ENCODE measurements around the gene RHOB. TPM values are rescaled to one million over a fixed set of nuclear protein-coding genes. Genes with fewer than 3 reads are reported as not detected.

Gene RHOB
- 198 TPM for polyA plus RNA-seq (2013, experiment 1 of 2)
- 134 TPM for polyA plus RNA-seq (2013, experiment 2 of 2)

DNA sequence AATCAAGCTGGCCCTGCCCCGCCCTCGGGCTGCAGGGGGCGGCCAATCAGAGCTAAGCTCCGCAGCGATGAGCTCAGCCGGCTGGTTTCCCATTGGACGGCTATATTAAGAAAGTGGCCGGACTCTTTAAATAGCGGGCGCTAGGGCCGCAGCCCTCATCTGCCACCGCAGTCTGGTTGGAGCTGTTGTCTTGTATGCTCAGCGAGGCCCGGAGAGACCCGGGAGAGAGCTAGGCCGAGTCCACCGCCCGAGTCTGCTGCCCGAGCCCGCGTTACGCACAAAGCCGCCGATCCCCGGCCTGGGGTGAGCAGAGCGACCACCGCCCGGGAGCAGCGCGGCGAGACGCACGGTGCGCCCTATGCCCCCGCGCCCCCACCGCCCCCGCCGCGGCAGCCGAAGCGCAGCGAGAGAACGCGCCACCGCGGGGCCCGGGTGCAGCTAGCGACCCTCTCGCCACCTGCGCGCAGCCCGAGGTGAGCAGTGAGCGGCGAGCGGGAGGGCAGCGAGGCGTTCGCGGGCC is at the start of gene RHOB:
Gene RHOB (plus strand): TSS at position 158 of the 520 bp plus-strand sequence. CDS start 392 bp downstream, outside the sequence.
- WGBS, 2 experiments (ENCODE audit: insufficient coverage in 2 of 2): 0% methylated on average over 28 to 60 of the region's 60 CpGs
- peak within 1 kb of the TSS; percentile 84 for H3K4me3 ChIP-seq (ENCODE audit: extremely low read depth, insufficient read depth, low read length, poor library complexity, severe bottlenecking)
- no peaks in the 10 kb centered on the region for H3K9me3 ChIP-seq (ENCODE audit: control insufficient read depth, low read length)
- peak within 1 kb of the TSS; percentile 92 for H3K27ac ChIP-seq (ENCODE audit: low read depth, low read length, severe bottlenecking)
- H3K36me3 ChIP-seq (ENCODE audit: control insufficient read depth, insufficient read depth, low read length): peaks cover 22% of the 10 kb centered on the region
- H3K4me1 ChIP-seq (ENCODE audit: control insufficient read depth, insufficient read depth, low read length, poor library complexity, severe bottlenecking): peaks cover 41% of the 10 kb centered on the region

DNA sequence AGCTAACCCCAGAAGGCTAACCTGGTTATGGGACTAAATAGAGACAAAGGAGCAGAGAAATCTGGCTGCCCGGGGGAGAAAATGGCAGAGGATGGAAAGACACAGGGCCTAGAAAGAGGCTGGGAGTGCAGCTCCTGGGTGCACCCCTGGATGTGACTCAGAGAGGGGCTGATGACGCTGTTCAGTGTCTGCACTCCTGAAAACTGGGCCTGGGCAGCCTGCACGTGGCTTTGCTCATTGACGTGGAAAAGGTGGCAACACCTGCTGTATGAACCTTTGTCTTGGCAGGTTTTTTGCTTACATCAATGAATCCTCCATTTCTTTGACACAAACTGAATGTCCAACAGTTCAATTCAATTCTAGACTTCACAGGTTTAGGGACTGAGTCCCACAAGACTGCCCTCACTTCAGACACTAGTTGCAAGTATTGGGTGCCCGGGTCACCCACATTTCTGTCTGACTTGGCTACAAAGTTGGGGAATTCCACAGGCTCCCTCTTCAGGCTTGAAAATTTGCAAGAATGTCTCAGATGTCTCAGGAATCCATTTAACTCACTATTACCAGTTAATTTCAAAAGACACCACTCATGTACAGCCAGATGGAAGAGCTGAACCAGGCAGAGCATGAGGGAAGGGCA is 48.9 kb upstream of the RHOB start:
- Histone ChIP-seq H3K4me3 (ENCODE audit: extremely low read depth, insufficient read depth, low read length, poor library complexity, severe bottlenecking) (no peak overlapping the region), H3K27ac (ENCODE audit: low read depth, low read length, severe bottlenecking) (no peak overlapping the region), H3K9me3 (ENCODE audit: control insufficient read depth, low read length) (no peaks in the 10 kb centered on the region), H3K4me1 (ENCODE audit: control insufficient read depth, insufficient read depth, low read length, poor library complexity, severe bottlenecking) (no peaks in the 10 kb centered on the region), H3K36me3 (ENCODE audit: control insufficient read depth, insufficient read depth, low read length) (no peaks in the 10 kb centered on the region)
- 83 to 93% methylated on average over 5 of the region's 5 CpGs for WGBS, 2 experiments (ENCODE audit: insufficient coverage in 2 of 2)

DNA sequence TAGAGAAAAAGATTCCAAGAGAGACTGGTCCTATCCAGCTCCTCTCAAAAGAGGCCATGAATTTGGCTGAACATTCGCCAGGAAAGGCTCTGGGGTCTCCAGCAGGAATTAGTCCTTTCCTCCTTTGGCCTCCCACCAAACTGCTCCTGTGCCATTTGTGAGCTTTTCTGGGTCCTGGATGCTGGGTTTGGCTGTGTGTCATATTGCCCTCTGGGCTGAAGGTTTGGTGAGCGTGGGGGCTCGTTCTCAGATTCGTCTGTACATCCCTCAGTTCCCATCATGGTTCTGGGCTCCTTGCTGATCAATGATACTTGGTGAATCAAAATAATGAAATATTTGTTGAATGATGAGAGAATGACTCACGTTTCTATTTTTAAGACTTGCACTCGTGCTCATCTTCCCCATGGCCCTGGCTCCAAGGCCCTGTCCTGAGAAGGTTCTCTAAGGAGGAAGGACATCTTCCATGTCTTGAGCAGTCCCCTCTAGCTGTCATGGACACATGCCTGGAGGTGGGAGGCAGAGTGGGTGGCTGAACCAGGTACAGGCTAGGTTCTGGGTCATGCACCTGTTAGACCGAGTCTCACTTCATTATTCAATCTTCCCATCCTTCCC is 47.8 kb upstream of the RHOB start:
- H3K27ac ChIP-seq (ENCODE audit: low read depth, low read length, severe bottlenecking): no peak overlapping the region
- no peaks in the 10 kb centered on the region for H3K4me1 ChIP-seq (ENCODE audit: control insufficient read depth, insufficient read depth, low read length, poor library complexity, severe bottlenecking)
- H3K9me3 ChIP-seq (ENCODE audit: control insufficient read depth, low read length): no peaks in the 10 kb centered on the region

GRCh38 chr2:20400306-20400705 is 46.6 kb upstream of the RHOB start:
- Histone ChIP-seq H3K9me3 (ENCODE audit: control insufficient read depth, low read length) (no peaks in the 10 kb centered on the region), H3K4me3 (ENCODE audit: extremely low read depth, insufficient read depth, low read length, poor library complexity, severe bottlenecking) (no peak overlapping the region), H3K27ac (ENCODE audit: low read depth, low read length, severe bottlenecking) (no peak overlapping the region), H3K4me1 (ENCODE audit: control insufficient read depth, insufficient read depth, low read length, poor library complexity, severe bottlenecking) (no peaks in the 10 kb centered on the region), H3K36me3 (ENCODE audit: control insufficient read depth, insufficient read depth, low read length) (no peaks in the 10 kb centered on the region)
- WGBS, 2 experiments (ENCODE audit: insufficient coverage in 2 of 2): 40% methylated on average over 1 of the region's 1 CpG; no CpG with 5 or more reads in 1 of the 2 experiments

More for the DNA sequence above, 47.8 kb upstream of the RHOB start:
- WGBS, 2 experiments (ENCODE audit: insufficient coverage in 2 of 2): 91 to 100% methylated on average over 1 to 5 of the region's 7 CpGs
- no peaks in the 10 kb centered on the region for H3K36me3 ChIP-seq (ENCODE audit: control insufficient read depth, insufficient read depth, low read length)
- no peak overlapping the region for H3K4me3 ChIP-seq (ENCODE audit: extremely low read depth, insufficient read depth, low read length, poor library complexity, severe bottlenecking)

DNA sequence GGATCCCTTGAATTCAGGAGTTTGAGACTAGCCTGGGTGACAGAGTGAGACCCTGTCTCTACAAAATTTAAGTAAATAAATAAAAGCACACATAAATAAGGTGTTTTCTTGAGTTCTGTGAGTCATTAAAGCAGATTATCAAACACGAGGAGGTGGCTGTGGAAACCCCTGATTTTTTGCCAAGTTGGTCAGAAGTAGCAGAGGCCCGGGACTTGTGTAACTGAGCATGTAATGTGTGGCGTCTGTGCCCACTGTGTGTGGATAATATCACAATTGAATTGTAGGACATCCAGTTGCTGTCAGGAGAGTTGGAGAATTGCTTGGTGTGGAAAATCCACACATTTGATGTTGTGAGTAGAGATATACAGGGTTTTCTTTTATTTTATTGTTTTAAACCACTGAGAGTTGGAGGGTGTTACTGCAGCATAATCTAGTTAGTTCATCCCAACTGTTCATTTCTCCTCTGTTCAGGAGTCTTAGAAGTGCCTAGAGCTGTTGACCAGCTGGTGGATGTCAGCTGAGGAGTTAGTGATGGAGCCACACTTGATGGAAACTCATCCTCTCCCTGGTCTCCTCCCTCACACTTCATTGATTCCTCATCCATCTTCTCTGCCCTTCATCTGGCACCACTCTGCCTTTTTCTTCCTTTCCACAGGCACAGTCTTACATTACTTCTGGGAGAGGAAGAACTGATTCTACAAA is 45.9 kb upstream of the RHOB start:
- 85 to 91% methylated on average over 3 of the region's 3 CpGs for WGBS, 2 experiments (ENCODE audit: insufficient coverage in 2 of 2)

DNA sequence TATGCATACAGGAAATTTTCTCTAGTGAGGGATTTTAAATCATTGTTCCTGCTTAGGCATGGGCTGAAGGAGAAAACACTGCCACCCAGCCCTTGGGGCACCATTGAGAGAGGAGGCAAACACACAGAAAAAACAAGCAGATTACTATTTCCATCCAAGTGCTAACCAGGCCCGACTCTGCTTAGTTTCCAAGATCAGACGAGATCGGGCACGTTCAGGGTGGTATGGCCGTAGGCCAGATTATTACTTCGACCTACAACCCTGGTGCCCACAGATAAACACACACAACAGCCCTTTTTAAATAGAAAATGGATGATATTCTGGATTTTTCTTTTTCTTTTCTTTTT is 45.4 kb upstream of the RHOB start:
- H3K36me3 ChIP-seq (ENCODE audit: control insufficient read depth, insufficient read depth, low read length): no peaks in the 10 kb centered on the region
- H3K4me1 ChIP-seq (ENCODE audit: control insufficient read depth, insufficient read depth, low read length, poor library complexity, severe bottlenecking): no peaks in the 10 kb centered on the region
- 79 to 90% methylated on average over 2 to 4 of the region's 6 CpGs for WGBS, 2 experiments (ENCODE audit: insufficient coverage in 2 of 2)
- H3K9me3 ChIP-seq (ENCODE audit: control insufficient read depth, low read length): no peaks in the 10 kb centered on the region
- no peak overlapping the region for H3K27ac ChIP-seq (ENCODE audit: low read depth, low read length, severe bottlenecking)
- no peak overlapping the region for H3K4me3 ChIP-seq (ENCODE audit: extremely low read depth, insufficient read depth, low read length, poor library complexity, severe bottlenecking)

More for the DNA sequence above, 45.9 kb upstream of the RHOB start:
- Histone ChIP-seq H3K27ac (ENCODE audit: low read depth, low read length, severe bottlenecking) (no peak overlapping the region), H3K36me3 (ENCODE audit: control insufficient read depth, insufficient read depth, low read length) (no peaks in the 10 kb centered on the region), H3K4me3 (ENCODE audit: extremely low read depth, insufficient read depth, low read length, poor library complexity, severe bottlenecking) (no peak overlapping the region), H3K9me3 (ENCODE audit: control insufficient read depth, low read length) (no peaks in the 10 kb centered on the region), H3K4me1 (ENCODE audit: control insufficient read depth, insufficient read depth, low read length, poor library complexity, severe bottlenecking) (no peaks in the 10 kb centered on the region)

DNA sequence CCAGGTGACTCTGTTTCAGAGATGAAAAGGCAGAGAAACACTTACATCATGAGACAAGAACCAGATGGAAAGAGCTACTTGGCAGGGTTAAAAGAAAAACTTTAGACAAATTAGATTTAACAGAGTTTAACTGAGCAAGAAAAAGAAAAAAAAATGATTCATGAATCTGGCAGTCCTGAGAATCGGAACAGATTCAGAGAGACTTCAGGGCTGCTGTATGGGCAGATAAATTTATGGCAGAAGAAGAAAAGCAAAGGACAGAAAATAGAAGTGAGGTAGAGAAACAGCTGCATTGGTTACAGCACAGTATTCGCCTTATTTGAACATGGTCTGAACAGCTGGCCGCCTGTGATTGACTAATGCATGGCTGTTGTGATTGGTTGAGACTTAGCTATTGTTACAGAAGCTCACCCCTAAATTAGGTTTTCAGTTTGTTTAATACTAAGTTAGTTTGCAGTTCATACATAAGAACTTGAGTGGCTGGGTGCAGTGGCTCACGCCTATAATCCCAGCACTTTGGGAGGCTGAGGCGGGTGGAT is 43.0 kb upstream of the RHOB start:
- H3K4me3 ChIP-seq (ENCODE audit: extremely low read depth, insufficient read depth, low read length, poor library complexity, severe bottlenecking): no peak overlapping the region
- 70 to 75% methylated on average over 2 to 3 of the region's 5 CpGs for WGBS, 2 experiments (ENCODE audit: insufficient coverage in 2 of 2)

GRCh38 chr2:20404950-20405349 is 41.9 kb upstream of the RHOB start:
- peaks cover 19% of the 10 kb centered on the region for H3K9me3 ChIP-seq (ENCODE audit: control insufficient read depth, low read length)
- H3K4me3 ChIP-seq (ENCODE audit: extremely low read depth, insufficient read depth, low read length, poor library complexity, severe bottlenecking): no peak overlapping the region
- no peaks in the 10 kb centered on the region for H3K4me1 ChIP-seq (ENCODE audit: control insufficient read depth, insufficient read depth, low read length, poor library complexity, severe bottlenecking)
- WGBS, 2 experiments (ENCODE audit: insufficient coverage in 2 of 2): 71 to 100% methylated on average over 1 of the region's 2 CpGs
- no peak overlapping the region for H3K27ac ChIP-seq (ENCODE audit: low read depth, low read length, severe bottlenecking)
- no peaks in the 10 kb centered on the region for H3K36me3 ChIP-seq (ENCODE audit: control insufficient read depth, insufficient read depth, low read length)

More for the DNA sequence above, 43.0 kb upstream of the RHOB start:
- no peak overlapping the region for H3K27ac ChIP-seq (ENCODE audit: low read depth, low read length, severe bottlenecking)
- H3K36me3 ChIP-seq (ENCODE audit: control insufficient read depth, insufficient read depth, low read length): no peaks in the 10 kb centered on the region
- no peaks in the 10 kb centered on the region for H3K4me1 ChIP-seq (ENCODE audit: control insufficient read depth, insufficient read depth, low read length, poor library complexity, severe bottlenecking)
- H3K9me3 ChIP-seq (ENCODE audit: control insufficient read depth, low read length): peaks cover 7% of the 10 kb centered on the region

GRCh38 chr2:20409039-20409438 is 37.8 kb upstream of the RHOB start:
- H3K4me1 ChIP-seq (ENCODE audit: control insufficient read depth, insufficient read depth, low read length, poor library complexity, severe bottlenecking): no peaks in the 10 kb centered on the region
- H3K4me3 ChIP-seq (ENCODE audit: extremely low read depth, insufficient read depth, low read length, poor library complexity, severe bottlenecking): no peak overlapping the region
- H3K36me3 ChIP-seq (ENCODE audit: control insufficient read depth, insufficient read depth, low read length): no peaks in the 10 kb centered on the region
- H3K9me3 ChIP-seq (ENCODE audit: control insufficient read depth, low read length): peaks cover 25% of the 10 kb centered on the region
- H3K27ac ChIP-seq (ENCODE audit: low read depth, low read length, severe bottlenecking): no peak overlapping the region

DNA sequence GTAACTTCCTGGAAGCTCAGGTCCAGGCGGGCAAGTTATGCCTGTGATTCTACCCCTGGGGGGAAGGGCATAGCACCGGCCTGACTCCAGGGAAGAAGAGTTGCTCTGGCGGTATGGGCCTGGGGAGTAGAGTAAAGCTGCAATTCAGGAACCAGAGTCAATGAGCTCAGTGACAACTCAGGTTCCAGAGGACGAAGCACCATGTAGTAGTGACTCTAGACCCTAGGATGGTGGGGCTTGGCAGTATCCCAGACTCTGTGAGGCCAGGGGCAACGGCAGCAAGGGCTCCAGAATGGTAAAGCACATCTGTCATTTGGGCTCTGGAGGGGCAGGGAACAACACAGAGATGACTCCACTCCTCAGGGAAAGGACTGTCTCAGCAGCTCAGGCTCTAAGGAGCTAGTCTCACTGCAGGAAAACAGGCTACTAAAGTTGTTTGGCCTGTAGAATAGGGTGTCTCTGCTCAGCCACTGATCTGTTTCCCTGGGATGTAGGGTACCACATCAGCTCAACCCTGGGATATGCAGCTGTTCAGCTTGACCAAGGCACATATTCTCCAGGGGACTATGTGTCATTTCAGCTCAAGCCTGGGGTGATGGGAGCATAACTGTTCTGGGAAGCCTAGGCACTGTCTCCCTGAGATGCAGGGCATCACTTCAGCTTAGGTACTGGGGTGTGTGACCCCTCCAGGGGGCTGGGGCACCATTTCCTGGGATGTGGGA is 36.2 kb upstream of the RHOB start:
- H3K27ac ChIP-seq (ENCODE audit: low read depth, low read length, severe bottlenecking): no peak overlapping the region
- no peaks in the 10 kb centered on the region for H3K36me3 ChIP-seq (ENCODE audit: control insufficient read depth, insufficient read depth, low read length)
- H3K9me3 ChIP-seq (ENCODE audit: control insufficient read depth, low read length): peaks cover 25% of the 10 kb centered on the region
- peaks cover 5% of the 10 kb centered on the region for H3K4me1 ChIP-seq (ENCODE audit: control insufficient read depth, insufficient read depth, low read length, poor library complexity, severe bottlenecking)
- 75 to 86% methylated on average over 5 of the region's 5 CpGs for WGBS, 2 experiments (ENCODE audit: insufficient coverage in 2 of 2)
- H3K4me3 ChIP-seq (ENCODE audit: extremely low read depth, insufficient read depth, low read length, poor library complexity, severe bottlenecking): no peak overlapping the region

All from mesodermal cell (in vitro differentiated cells).